IMR-90 (cell line): ENCODE data around the gene TGFBRAP1. TPM values are rescaled to one million over a fixed set of nuclear protein-coding genes. Genes with fewer than 3 reads are reported as not detected.
A peak's percentile ranks its signal among the peaks of the same experiment; 100 is the strongest.

Experiments
- ATAC-seq: fragments of 200-7000 bp; cut with Tn5 transposase; 2 replicates; pipeline ENCODE4 v1.9.1; 2020; ENCODE audit warnings: low read depth, mild to moderate bottlenecking, moderate library complexity
- BruUV-seq: library from RNA; stranded (reverse); fragments of 400-500 nt; replicated peaks from 2 replicates; lab custom pipeline; 2021; lab: Mats Ljungman, UMichigan
- CTCF ChIA-PET: fragments of 300-600 bp; formaldehyde crosslinking; extraction: SDS; loops from one replicate; lab custom pipeline; 2021; ENCODE audit warnings: antibody characterized with exemption; lab: Yijun Ruan, JAX
- POLR2A ChIA-PET: fragments of 300-600 bp; sonication (Branson Sonifier 250); formaldehyde crosslinking; loops from one replicate; lab custom pipeline; 2022; ENCODE audit warnings: antibody characterized with exemption; ENCODE audit not compliant: unreplicated experiment; lab: Charles Lee
- DNase-seq: peaks from one replicate; pipeline ENCODE4 v3.0.0; 2013
- H2AFZ ChIP-seq: replicated peaks from 2 replicates; pipeline ENCODE3; 2013; ENCODE audit warnings: low read length, mild to moderate bottlenecking; ENCODE audit not compliant: poor library complexity
- H2AK5ac ChIP-seq: 2 replicates; pipeline ENCODE4 v1.6.1; 2013; ENCODE audit warnings: low read depth, low read length, inconsistent platforms
- H2AK9ac ChIP-seq: replicated peaks from 2 replicates; pipeline ENCODE3; 2013; ENCODE audit warnings: mild to moderate bottlenecking, low read depth, low read length, moderate library complexity; ENCODE audit not compliant: poor library complexity
- H2BK120ac ChIP-seq: 2 replicates; pipeline ENCODE4 v1.6.1; 2013; ENCODE audit warnings: low read depth, low read length, inconsistent platforms
- H2BK15ac ChIP-seq: 3 replicates; pipeline ENCODE4 v1.6.1; 2013; ENCODE audit warnings: low read depth, low read length, inconsistent platforms
- H2BK20ac ChIP-seq: 2 replicates; pipeline ENCODE4 v1.6.1; 2013; ENCODE audit warnings: low read depth, mild to moderate bottlenecking, inconsistent platforms, low read length, moderate library complexity
- H2BK5ac ChIP-seq: 2 replicates; pipeline ENCODE4 v1.6.1; 2013; ENCODE audit warnings: mild to moderate bottlenecking, low read depth, low read length, inconsistent platforms; ENCODE audit not compliant: poor library complexity, severe bottlenecking
- H3K14ac ChIP-seq: replicated peaks from 2 replicates; pipeline ENCODE4 v1.6.1; 2013; ENCODE audit warnings: low read depth, low read length, inconsistent platforms
- H3K18ac ChIP-seq: 2 replicates; pipeline ENCODE4 v1.6.1; 2013; ENCODE audit warnings: low read depth, low read length, control low read depth
- H3K23ac ChIP-seq: 2 replicates; pipeline ENCODE4 v1.6.1; 2013; ENCODE audit warnings: low read depth, low read length, inconsistent platforms
- H3K27ac ChIP-seq: 2 replicates; pipeline ENCODE4 v1.5.1; 2013; ENCODE audit warnings: mild to moderate bottlenecking, control low read depth, low read length; ENCODE audit not compliant: insufficient read depth
- H3K27me3 ChIP-seq: 2 replicates; pipeline ENCODE4 v1.6.1; 2013; ENCODE audit warnings: low read length; ENCODE audit not compliant: control insufficient read depth, insufficient read depth
- H3K36me3 ChIP-seq: 2 replicates; pipeline ENCODE4 v1.6.1; 2013; ENCODE audit warnings: low read length, mixed read lengths; ENCODE audit not compliant: control insufficient read depth, insufficient read depth
- H3K4ac ChIP-seq: 2 replicates; pipeline ENCODE4 v1.6.1; 2013; ENCODE audit warnings: low read depth, low read length, inconsistent platforms
- H3K4me1 ChIP-seq: 2 replicates; pipeline ENCODE4 v1.6.1; 2013; ENCODE audit warnings: low read length, mixed read lengths; ENCODE audit not compliant: control insufficient read depth, insufficient read depth
- H3K4me2 ChIP-seq: 2 replicates; pipeline ENCODE4 v1.6.1; 2013; ENCODE audit warnings: low read depth, mild to moderate bottlenecking, control low read depth, low read length, moderate library complexity
- H3K4me3 ChIP-seq: 2 replicates; pipeline ENCODE4 v1.5.1; 2013; ENCODE audit warnings: low read depth, mild to moderate bottlenecking, control low read depth, low read length, moderate library complexity; ENCODE audit not compliant: insufficient read depth
- H3K56ac ChIP-seq: 2 replicates; pipeline ENCODE4 v1.6.1; 2013; ENCODE audit warnings: low read length, inconsistent platforms; ENCODE audit not compliant: insufficient read depth; ENCODE audit errors: extremely low read depth
- H3K79me1 ChIP-seq, 2 experiments: 2 replicates each; pipeline ENCODE4 v1.6.1; 2013; ENCODE audit warnings: low read length in 2 of 2, inconsistent platforms in 1 of 2, low read depth in 1 of 2
- H3K9ac ChIP-seq: 2 replicates; pipeline ENCODE4 v1.6.1; 2013; ENCODE audit warnings: low read depth, low read length, control low read depth
- H3K9me1 ChIP-seq: 2 replicates; pipeline ENCODE4 v1.6.1; 2013; ENCODE audit warnings: low read length, inconsistent platforms; ENCODE audit not compliant: insufficient read depth
- H3K9me3 ChIP-seq: 2 replicates; pipeline ENCODE4 v1.6.1; 2013; ENCODE audit warnings: low read length; ENCODE audit not compliant: control insufficient read depth, insufficient read depth
- H4K20me1 ChIP-seq: 2 replicates; pipeline ENCODE4 v1.6.1; 2013; ENCODE audit warnings: low read length, inconsistent platforms; ENCODE audit not compliant: insufficient read depth
- H4K5ac ChIP-seq: 2 replicates; pipeline ENCODE4 v1.6.1; 2013; ENCODE audit warnings: mild to moderate bottlenecking, low read depth, low read length, control low read depth
- H4K8ac ChIP-seq, 2 experiments: 2 replicates each; pipeline ENCODE4 v1.6.1; 2013; ENCODE audit warnings: low read depth in 2 of 2, low read length in 2 of 2, control low read depth in 1 of 2, inconsistent platforms in 1 of 2
- H4K91ac ChIP-seq: 2 replicates; pipeline ENCODE4 v1.6.1; 2013; ENCODE audit warnings: low read depth, low read length, inconsistent platforms; ENCODE audit not compliant: insufficient read depth
- CEBPB ChIP-seq: IDR thresholded peaks from 2 replicates; pipeline ENCODE4 v1.6.1; 2012; ENCODE audit warnings: low read depth, low read length, improper control_type of control experiment
- RAD21 ChIP-seq: IDR thresholded peaks from 2 replicates; pipeline ENCODE4 v1.6.1; 2012; ENCODE audit warnings: low read length, improper control_type of control experiment
- WGBS, 2 experiments: methylation state at CpG; one replicate each; pipeline versions ENCODE4 v1.1.5 to v1.1.7; 2013; ENCODE audit warnings: missing lambda C conversion rate in 2 of 2; ENCODE audit not compliant: insufficient read length in 1 of 2; ENCODE audit errors: extremely low coverage in 2 of 2; 5-methylcytosine and 5-hydroxymethylcytosine counted together
- dilution Hi-C: fragments of 300-500 bp; cut with HindIII; formaldehyde crosslinking; loops from one replicate; pipeline ENCODE4 v1.14.3; 2018; ENCODE audit warnings: low sequenced_read_pairs; ENCODE audit not compliant: unreplicated experiment
- in situ Hi-C: fragments of 300-500 bp; cut with MboI; formaldehyde crosslinking; loops from 3 replicates; pipeline ENCODE4 v1.14.3; 2019; ENCODE audit warnings: low sequenced_read_pairs, inconsistent platforms, mixed read lengths
- intact Hi-C: fragments of 100-400 bp; cut with micrococcal nuclease; formaldehyde crosslinking; loops from 2 replicates; pipeline ENCODE4 v1.10.0; 2022
- polyA plus RNA-seq, 3 experiments: library from polyadenylated mRNA; depleted of rRNA; stranded (reverse); fragments of >200 nt; gene quantifications; 2 replicates each; pipeline ENCODE4 v1.2.3, GENCODE V29; 2012; ENCODE audit warnings: low replicate concordance in 1 of 3
- total RNA-seq: library from RNA; depleted of rRNA; stranded (reverse); fragments of >200 nt; gene quantifications from 2 replicates; pipeline ENCODE4 v1.2.3, GENCODE V29; 2012
- TF ChIP-seq, protein P1 (sequence below): fragments of 150-350 bp; IDR thresholded peaks from 2 replicates; pipeline ENCODE4 v1.6.1; 2017; ENCODE audit warnings: mild to moderate bottlenecking, antibody characterized with exemption, low read length, low read depth

Gene TGFBRAP1
- total and polyA plus RNA-seq, 2 of the 4 experiments (the other 2 are of a cell fraction), result 7.2 to 10.4 TPM

DNA sequence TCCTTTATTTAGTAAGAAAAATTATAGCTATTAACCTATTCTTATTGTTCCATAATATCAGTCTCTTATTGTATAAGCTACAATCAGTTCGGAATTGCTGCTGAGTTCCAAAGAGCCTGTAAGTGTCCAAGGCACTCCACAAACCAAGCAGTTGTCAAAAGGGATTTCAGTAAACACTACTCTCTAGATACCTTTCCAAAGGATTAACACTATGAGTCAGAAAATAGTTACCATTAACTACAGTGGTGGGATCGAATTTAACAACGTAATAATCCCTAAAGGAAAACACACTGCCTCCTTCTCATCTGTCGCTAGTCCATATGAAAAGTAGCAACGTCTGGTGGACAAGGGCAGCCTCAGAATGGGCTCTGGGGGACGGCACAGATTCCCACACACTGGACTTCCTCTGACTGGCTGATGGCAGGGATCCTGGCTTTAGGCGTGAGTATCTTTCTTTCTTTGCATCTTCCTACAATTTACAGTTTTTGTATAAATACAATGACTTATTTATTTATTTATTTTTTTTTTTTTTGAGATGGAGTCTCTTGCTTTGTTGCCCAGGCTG is 8.8 kb downstream of the TGFBRAP1 start:
- no peak overlapping the region for H3K56ac ChIP-seq
- H2BK15ac ChIP-seq, result no peak overlapping the region
- H3K79me1 ChIP-seq, result peaks cover 38 to 70% of the 10 kb centered on the region in 2 experiments
- in situ Hi-C loops (no loop called here), dilution Hi-C loops (no loop called here), intact Hi-C loops (no loop called here)
- no peak overlapping the region for H3K27ac ChIP-seq
- no peak overlapping the region for H3K14ac ChIP-seq
- WGBS, 2 experiments, result no CpG with 5 or more reads among the region's 7 CpGs
- no peak overlapping the region for H3K9ac ChIP-seq
- H3K23ac ChIP-seq, result no peak overlapping the region
- peaks cover 25% of the 10 kb centered on the region; the same call in 1 of the 2 replicates for H4K20me1 ChIP-seq
- no peak overlapping the region for H2BK20ac ChIP-seq
- H2AK9ac ChIP-seq, result no peak overlapping the region
- H4K5ac ChIP-seq, result no peak overlapping the region
- ChIA-PET POLR2A (no interaction called here), CTCF (no interaction called here)
- no peak overlapping the region for H2BK5ac ChIP-seq
- H2BK120ac ChIP-seq, result no peak overlapping the region
- TF ChIP-seq RAD21 (no peak), CEBPB (no peak)
- TF ChIP-seq, protein P1, sequence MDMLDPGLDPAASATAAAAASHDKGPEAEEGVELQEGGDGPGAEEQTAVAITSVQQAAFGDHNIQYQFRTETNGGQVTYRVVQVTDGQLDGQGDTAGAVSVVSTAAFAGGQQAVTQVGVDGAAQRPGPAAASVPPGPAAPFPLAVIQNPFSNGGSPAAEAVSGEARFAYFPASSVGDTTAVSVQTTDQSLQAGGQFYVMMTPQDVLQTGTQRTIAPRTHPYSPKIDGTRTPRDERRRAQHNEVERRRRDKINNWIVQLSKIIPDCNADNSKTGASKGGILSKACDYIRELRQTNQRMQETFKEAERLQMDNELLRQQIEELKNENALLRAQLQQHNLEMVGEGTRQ, result no peak
- DNase-seq, result peak; percentile 17
- no TSS peak for BruUV-seq
- H4K8ac ChIP-seq, result no peak overlapping the region
- H3K9me3 ChIP-seq, result no peaks in the 10 kb centered on the region
- H3K4me1 ChIP-seq, result peaks cover 12% of the 10 kb centered on the region
- no peak overlapping the region for H3K4me3 ChIP-seq
- ATAC-seq, result no peak; the same call in 1 of the 2 replicates
- H3K18ac ChIP-seq, result no peak overlapping the region
- H3K36me3 ChIP-seq, result no peaks in the 10 kb centered on the region
- peaks cover 20% of the 10 kb centered on the region for H3K9me1 ChIP-seq
- no peak overlapping the region for H3K4me2 ChIP-seq
- no peak overlapping the region for H4K91ac ChIP-seq
- H2AFZ ChIP-seq, result no peak overlapping the region
- H3K27me3 ChIP-seq, result no peaks in the 10 kb centered on the region
- no peak overlapping the region for H2AK5ac ChIP-seq
- no peak overlapping the region for H3K4ac ChIP-seq
